Bronchial epithelial cell (primary cell): Measurements from ENCODE around the gene PTPRD. TPM values are rescaled to one million over a fixed set of nuclear protein-coding genes. Genes with fewer than 3 reads are reported as not detected.

ENCODE experiments used
- DNase-seq: peaks from one replicate; pipeline ENCODE4 v3.0.0-alpha.2; 2010; ENCODE audit warnings: low read depth
- FAIRE-seq: peaks from 2 replicates; lab custom pipeline; 2011; peaks lifted over from hg19 to GRCh38; lab: Jason Lieb, UNC
- H3K27me3 ChIP-seq: 2 replicates; pipeline ENCODE4 v1.5.1; 2011; ENCODE audit warnings: low read length; ENCODE audit not compliant: control insufficient read depth, insufficient read depth
- H3K36me3 ChIP-seq: 2 replicates; pipeline ENCODE4 v1.5.1; 2011; ENCODE audit warnings: low read length; ENCODE audit not compliant: control insufficient read depth, insufficient read depth
- H3K4me3 ChIP-seq: 2 replicates; pipeline ENCODE4 v1.5.1; 2011; ENCODE audit warnings: mild to moderate bottlenecking, low read depth, low read length, control low read depth
- total RNA-seq: library from RNA; depleted of rRNA; stranded (reverse); fragments of >200 nt; gene quantifications from 2 replicates; pipeline ENCODE4 v1.2.1, GENCODE V29; 2014
- TF ChIP-seq, protein P1 (sequence below): IDR thresholded peaks from 2 replicates; pipeline ENCODE4 v1.5.1; 2011; ENCODE audit warnings: mild to moderate bottlenecking, moderate library complexity, low read length, control low read depth, inconsistent platforms; ENCODE audit not compliant: insufficient read depth, severe bottlenecking

The PTPRD gene
- total RNA-seq, 1 donor from 2014 or later = 2.9 TPM

DNA sequence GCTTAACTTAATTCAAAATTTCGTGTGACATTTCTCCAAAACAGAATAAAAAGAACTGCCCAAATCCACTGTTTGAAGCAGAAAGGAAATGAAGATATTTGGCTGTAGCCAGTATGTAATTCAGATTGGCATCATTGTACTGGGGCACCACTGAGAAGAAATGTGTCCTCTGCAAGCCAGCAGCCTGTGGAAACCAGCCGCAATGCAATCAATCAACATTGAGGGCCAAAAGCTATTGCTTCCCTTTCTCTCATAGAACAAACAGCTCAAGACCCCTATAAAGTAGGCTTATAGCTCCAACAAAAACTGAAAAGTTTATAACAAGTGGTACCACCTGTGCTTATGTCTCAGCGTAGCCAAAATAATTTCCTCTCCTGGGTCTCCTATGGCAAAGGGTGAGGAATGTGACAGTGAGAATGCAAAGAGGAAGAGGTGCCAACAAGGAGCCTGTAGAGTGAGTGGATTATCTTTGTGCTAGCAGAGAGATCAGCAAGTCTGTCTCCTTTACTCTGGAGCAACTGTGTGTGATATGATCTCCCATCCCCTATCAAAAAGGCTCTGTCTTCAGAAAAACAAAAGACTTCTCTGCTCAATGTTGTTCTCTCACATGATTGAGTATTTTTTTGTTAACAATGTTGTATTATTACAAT is 1740.9 kb downstream of the PTPRD start:
- no peak for FAIRE-seq
- H3K4me3 ChIP-seq = no peak overlapping the region
- H3K36me3 ChIP-seq = no peaks in the 10 kb centered on the region
- TF ChIP-seq, protein P1, sequence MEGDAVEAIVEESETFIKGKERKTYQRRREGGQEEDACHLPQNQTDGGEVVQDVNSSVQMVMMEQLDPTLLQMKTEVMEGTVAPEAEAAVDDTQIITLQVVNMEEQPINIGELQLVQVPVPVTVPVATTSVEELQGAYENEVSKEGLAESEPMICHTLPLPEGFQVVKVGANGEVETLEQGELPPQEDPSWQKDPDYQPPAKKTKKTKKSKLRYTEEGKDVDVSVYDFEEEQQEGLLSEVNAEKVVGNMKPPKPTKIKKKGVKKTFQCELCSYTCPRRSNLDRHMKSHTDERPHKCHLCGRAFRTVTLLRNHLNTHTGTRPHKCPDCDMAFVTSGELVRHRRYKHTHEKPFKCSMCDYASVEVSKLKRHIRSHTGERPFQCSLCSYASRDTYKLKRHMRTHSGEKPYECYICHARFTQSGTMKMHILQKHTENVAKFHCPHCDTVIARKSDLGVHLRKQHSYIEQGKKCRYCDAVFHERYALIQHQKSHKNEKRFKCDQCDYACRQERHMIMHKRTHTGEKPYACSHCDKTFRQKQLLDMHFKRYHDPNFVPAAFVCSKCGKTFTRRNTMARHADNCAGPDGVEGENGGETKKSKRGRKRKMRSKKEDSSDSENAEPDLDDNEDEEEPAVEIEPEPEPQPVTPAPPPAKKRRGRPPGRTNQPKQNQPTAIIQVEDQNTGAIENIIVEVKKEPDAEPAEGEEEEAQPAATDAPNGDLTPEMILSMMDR = no peak
- no peak for DNase-seq
- H3K27me3 ChIP-seq = no peaks in the 10 kb centered on the region

DNA sequence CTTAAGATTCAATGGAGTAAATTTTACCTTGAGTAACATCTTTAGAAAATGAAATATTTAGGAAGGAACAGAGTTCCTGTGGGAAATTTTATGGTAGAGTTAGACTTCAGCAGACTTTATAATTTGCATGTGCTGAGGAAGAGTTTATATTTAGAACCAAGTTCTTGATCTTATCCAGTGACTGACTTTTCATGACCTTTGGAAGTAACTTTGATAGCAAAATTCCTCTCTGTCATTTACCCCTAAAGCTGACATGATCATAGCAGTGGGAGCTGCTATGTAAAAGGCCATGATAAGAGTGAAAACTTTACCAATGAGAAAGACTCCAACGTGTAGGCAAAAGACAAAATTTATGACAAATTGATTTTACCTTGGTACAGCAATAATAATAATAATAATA is 1741.4 kb downstream of the PTPRD start:
- no peak for FAIRE-seq
- TF ChIP-seq, protein P1 = no peak
- Histone ChIP-seq H3K27me3 (no peaks in the 10 kb centered on the region), H3K36me3 (no peaks in the 10 kb centered on the region), H3K4me3 (no peak overlapping the region)
- DNase-seq = no peak

DNA sequence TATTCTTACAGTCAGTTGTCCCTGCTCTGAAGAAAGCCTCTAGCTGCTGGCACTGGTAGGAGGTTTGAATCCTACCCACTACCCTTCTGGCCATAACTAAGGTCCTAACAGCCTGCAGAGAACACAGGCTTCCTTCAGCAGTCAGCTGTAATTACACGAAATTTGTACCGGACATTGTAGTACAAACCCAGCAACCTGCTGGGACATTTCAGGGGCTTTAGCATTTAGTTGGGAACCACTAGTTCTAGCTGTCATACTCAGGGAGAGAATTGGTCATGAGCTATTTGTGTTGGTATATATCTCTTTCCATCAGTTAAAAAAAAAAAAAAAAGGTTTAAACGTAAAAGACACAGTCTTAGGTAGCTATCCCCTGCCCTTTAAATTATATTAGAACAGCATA is 1743.0 kb downstream of the PTPRD start:
- TF ChIP-seq, protein P1 = no peak
- FAIRE-seq (no peak), DNase-seq (no peak)
- no peaks in the 10 kb centered on the region for H3K36me3 ChIP-seq
- no peaks in the 10 kb centered on the region for H3K27me3 ChIP-seq
- H3K4me3 ChIP-seq = no peak overlapping the region

DNA sequence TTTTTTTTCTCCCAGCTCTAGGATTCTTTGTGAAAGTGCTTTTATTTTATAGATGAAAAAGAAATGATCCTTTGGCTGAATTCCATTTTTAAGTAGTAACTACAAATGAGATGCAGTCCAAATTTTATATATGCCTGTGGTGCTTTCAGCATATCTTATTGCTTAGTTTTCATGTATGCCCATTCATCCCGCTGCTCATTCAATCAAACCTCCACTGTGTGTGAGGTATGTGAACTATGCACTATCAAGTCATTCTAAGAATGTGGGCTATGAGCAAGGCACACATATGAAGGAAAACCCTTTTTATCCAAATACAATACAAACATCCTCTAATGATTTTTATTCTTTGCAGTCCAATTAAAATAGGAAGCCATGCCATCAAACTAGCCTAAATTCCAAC is 1744.2 kb downstream of the PTPRD start:
- no peak for DNase-seq
- TF ChIP-seq, protein P1 = no peak
- FAIRE-seq = no peak
- Histone ChIP-seq H3K27me3 (no peaks in the 10 kb centered on the region), H3K36me3 (no peaks in the 10 kb centered on the region), H3K4me3 (no peak overlapping the region)

DNA sequence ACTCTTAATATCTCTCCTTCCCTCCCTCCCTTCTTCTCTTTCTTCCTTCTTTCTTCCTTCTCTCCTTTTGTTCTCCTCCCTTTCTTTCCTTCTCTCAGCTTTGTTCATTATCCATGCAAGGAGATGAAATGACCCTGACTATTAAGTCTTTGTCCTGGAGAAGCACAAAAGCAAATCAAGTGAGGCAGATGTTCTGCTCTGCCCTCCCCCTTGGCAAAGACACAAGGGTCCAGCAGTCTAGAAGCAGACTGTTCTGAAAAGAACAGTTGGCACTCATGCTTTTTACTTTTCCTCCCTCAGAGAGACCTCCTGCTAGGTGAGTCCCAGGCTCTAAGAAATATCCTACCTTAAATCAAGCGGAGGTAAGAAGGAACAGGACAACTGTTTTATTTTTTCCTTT is 1745.7 kb downstream of the PTPRD start:
- no peaks in the 10 kb centered on the region for H3K27me3 ChIP-seq
- FAIRE-seq (no peak), DNase-seq (no peak)
- TF ChIP-seq, protein P1 = no peak
- H3K36me3 ChIP-seq = no peaks in the 10 kb centered on the region
- no peak overlapping the region for H3K4me3 ChIP-seq

DNA sequence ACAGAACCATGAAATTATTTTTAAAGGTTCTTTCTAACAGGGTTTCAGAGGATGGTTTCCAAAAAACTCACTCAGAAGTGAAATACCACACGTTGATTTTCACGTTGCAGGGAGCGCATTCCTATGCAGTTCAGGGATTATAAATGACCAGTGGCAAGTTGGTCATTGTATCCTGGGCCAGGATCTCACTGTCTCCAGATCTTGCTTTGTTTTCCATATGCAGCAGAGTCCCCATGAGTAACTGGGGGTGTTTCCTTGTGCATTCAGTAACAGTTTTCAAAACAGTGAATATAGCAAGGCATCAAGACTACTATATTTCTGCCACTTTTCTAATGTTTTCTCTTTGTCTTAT is 1748.3 kb downstream of the PTPRD start:
- H3K27me3 ChIP-seq = no peaks in the 10 kb centered on the region
- H3K4me3 ChIP-seq = no peak overlapping the region
- TF ChIP-seq, protein P1 = no peak
- DNase-seq (no peak), FAIRE-seq (no peak)
- no peaks in the 10 kb centered on the region for H3K36me3 ChIP-seq
